NOMO-1 (cell line): ENCODE data around the gene TMEM9.
A peak's percentile ranks its signal among the peaks of the same experiment; 100 is the strongest.

Source experiments
- DNase-seq, 2 experiments: peaks; one replicate each; lab custom pipeline; 2025; ENCODE audit not compliant: unreplicated experiment in 2 of 2; lab: John Stamatoyannopoulos, UW

TMEM9 gene

GRCh38 chr1:201131398-201131797 is 22.9 kb downstream of the TMEM9 start:
- no peak for DNase-seq

GRCh38 chr1:201128962-201129361 is 25.3 kb downstream of the TMEM9 start:
- no peak for DNase-seq

- no peak for DNase-seq
Observed at GRCh38 chr1:201128476-201128875, 25.8 kb downstream of the TMEM9 start.

- DNase-seq: no peak
Observed at GRCh38 chr1:201127755-201128455, 26.4 kb downstream of the TMEM9 start.

- DNase-seq: no peak
Observed at GRCh38 chr1:201126832-201127754, 27.2 kb downstream of the TMEM9 start, which contains the start of gene ASCL5. Gene ASCL5, minus strand, starts transcription at chr1:201127184. Its CDS starts 11,812 bp downstream, at chr1:201115372.

GRCh38 chr1:201126463-201126831 is 27.8 kb downstream of the TMEM9 start:
- DNase-seq: no peak

GRCh38 chr1:201125800-201126199 is 28.5 kb downstream of the TMEM9 start:
- DNase-seq: no peak

- no peak for DNase-seq
Observed at GRCh38 chr1:201125019-201125418, 29.3 kb downstream of the TMEM9 start.

- no peak for DNase-seq
Observed at GRCh38 chr1:201123866-201124265, 30.4 kb downstream of the TMEM9 start.

- DNase-seq: no peak
Observed at GRCh38 chr1:201122321-201122957, 31.8 kb downstream of the TMEM9 start.

- DNase-seq: peak; percentile 39 to 49
Observed at GRCh38 chr1:201119206-201120197, 34.8 kb downstream of the TMEM9 start.

GRCh38 chr1:201116091-201116490 is 38.2 kb downstream of the TMEM9 start:
- DNase-seq: no peak

- DNase-seq: no peak
Observed at GRCh38 chr1:201115390-201115937, 38.8 kb downstream of the TMEM9 start.

- DNase-seq: peak; percentile 85
Observed at GRCh38 chr1:201114245-201115131, 39.8 kb downstream of the TMEM9 start.

- no peak for DNase-seq
Observed at GRCh38 chr1:201113451-201114244, 40.6 kb downstream of the TMEM9 start.

- no peak for DNase-seq
Observed at GRCh38 chr1:201112926-201113325, 41.3 kb downstream of the TMEM9 start.

GRCh38 chr1:201112173-201112731 is 42.0 kb downstream of the TMEM9 start, which contains the start of gene CACNA1S:
Gene CACNA1S, minus strand, starts transcription at chr1:201112426. Its CDS starts 87 bp downstream, at chr1:201112339.
- DNase-seq: no peak

GRCh38 chr1:201111672-201112071 is 42.6 kb downstream of the TMEM9 start:
- DNase-seq: no peak
